NT2/D1 (cell line): ENCODE results near the gene INO80.

ENCODE experiments used
- SUZ12 ChIP-seq: IDR thresholded peaks from 2 replicates; pipeline ENCODE4 v1.6.1; 2011; ENCODE audit not compliant: insufficient read length, insufficient read depth; ENCODE audit errors: extremely low read depth
- ZNF274 ChIP-seq: IDR thresholded peaks from 2 replicates; pipeline ENCODE4 v1.6.1; 2011; ENCODE audit warnings: mild to moderate bottlenecking, low read depth, low read length

DNA sequence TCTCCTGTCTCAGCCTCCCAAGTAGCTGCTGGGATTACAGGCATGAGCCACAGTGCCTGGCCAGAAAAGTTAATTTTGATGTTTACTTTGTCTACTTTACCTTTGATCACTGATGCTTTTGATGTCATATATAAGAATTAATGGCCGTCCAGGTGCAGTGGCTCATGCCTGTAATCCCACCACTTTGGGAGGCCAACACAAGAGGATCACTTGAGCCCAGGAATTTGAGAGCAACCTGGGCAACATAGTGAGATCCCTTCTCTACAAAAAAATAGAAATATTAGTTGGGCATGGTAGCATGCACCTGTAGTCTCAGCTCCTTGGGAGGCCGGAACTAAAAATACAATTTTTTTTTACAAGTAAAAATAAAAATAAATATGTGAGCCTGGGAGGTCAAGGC is 6.8 kb upstream of the INO80 start:
- TF ChIP-seq SUZ12 (no peak), ZNF274 (no peak)
